HG02970 (cell line): ENCODE results near the gene PIP5K1B.

Experiments
- ATAC-seq: cut with Tn5 transposase; IDR thresholded peaks from one replicate; pipeline ENCODE4 v1.9.1; 2021; ENCODE audit warnings: mild to moderate bottlenecking, moderate library complexity, moderate number of reproducible peaks; ENCODE audit not compliant: unreplicated experiment, low FRiP score

PIP5K1B gene

GRCh38 chr9:68733021-68733405 lies 28.0 kb downstream of the PIP5K1B start:
- ATAC-seq, result no peak

- no peak for ATAC-seq
Observed at GRCh38 chr9:68738358-68738757, 33.3 kb downstream of the PIP5K1B start.

- ATAC-seq, result no peak
Observed at GRCh38 chr9:68739621-68740174, 34.7 kb downstream of the PIP5K1B start.

- no peak for ATAC-seq
Observed at GRCh38 chr9:68740561-68740960, 35.5 kb downstream of the PIP5K1B start.

GRCh38 chr9:68741234-68741633 lies 36.2 kb downstream of the PIP5K1B start:
- ATAC-seq, result no peak

- ATAC-seq, result no peak
Observed at GRCh38 chr9:68741704-68742332, 36.8 kb downstream of the PIP5K1B start.

GRCh38 chr9:68742333-68742730 lies 37.3 kb downstream of the PIP5K1B start:
- ATAC-seq, result no peak

- ATAC-seq, result no peak
Observed at GRCh38 chr9:68744426-68744825, 39.4 kb downstream of the PIP5K1B start.

- no peak for ATAC-seq
Observed at GRCh38 chr9:68746525-68746924, 41.5 kb downstream of the PIP5K1B start.

GRCh38 chr9:68747043-68747533 lies 42.0 kb downstream of the PIP5K1B start:
- no peak for ATAC-seq

- no peak for ATAC-seq
Observed at GRCh38 chr9:68749135-68749534, 44.1 kb downstream of the PIP5K1B start.

- no peak for ATAC-seq
Observed at GRCh38 chr9:68749579-68750159, 44.6 kb downstream of the PIP5K1B start.

GRCh38 chr9:68750255-68750654 lies 45.2 kb downstream of the PIP5K1B start:
- ATAC-seq, result no peak

GRCh38 chr9:68750786-68751185 lies 45.7 kb downstream of the PIP5K1B start:
- no peak for ATAC-seq

- ATAC-seq, result no peak
Observed at GRCh38 chr9:68751556-68751955, 46.5 kb downstream of the PIP5K1B start.

GRCh38 chr9:68755051-68755450 lies 50.0 kb downstream of the PIP5K1B start:
- no peak for ATAC-seq

GRCh38 chr9:68755752-68756151 lies 50.7 kb downstream of the PIP5K1B start:
- ATAC-seq, result no peak

GRCh38 chr9:68759981-68760673 lies 55.1 kb downstream of the PIP5K1B start:
- no peak for ATAC-seq

- no peak for ATAC-seq
Observed at GRCh38 chr9:68760674-68761333, 55.8 kb downstream of the PIP5K1B start.

- no peak for ATAC-seq
Observed at GRCh38 chr9:68762570-68762969, 57.5 kb downstream of the PIP5K1B start.

GRCh38 chr9:68763104-68763503 lies 58.1 kb downstream of the PIP5K1B start:
- ATAC-seq, result no peak
